GM12878 (cell line): ENCODE measurements around the gene SCYL3. TPM values are rescaled to one million over a fixed set of nuclear protein-coding genes. Genes with fewer than 3 reads are reported as not detected.
"Not testable (repeated sequence)": the region's sequence is repeated elsewhere in the genome, so short reads cannot be mapped to it uniquely, and the experiment has no call there.

Experiments used
- ATAC-seq: fragments of 200-7000 bp; cut with Tn5 transposase; 3 replicates; pipeline ENCODE4 v1.9.1; 2020; ENCODE audit warnings: mild to moderate bottlenecking, moderate library complexity
- BruUV-seq: library from RNA; stranded (reverse); fragments of 400-500 nt; replicated peaks from 2 replicates; lab custom pipeline; 2021; lab: Mats Ljungman, UMichigan
- CTCF ChIA-PET: fragments of 300-600 bp; sonication (Branson Sonifier 250); formaldehyde crosslinking; extraction: SDS; loops from one replicate; lab custom pipeline; 2021; ENCODE audit warnings: inconsistent platforms; lab: Yijun Ruan, JAX
- POLR2A ChIA-PET: fragments of 350-600 bp; formaldehyde crosslinking; extraction: SDS; loops from one replicate; lab custom pipeline; 2021; ENCODE audit warnings: inconsistent platforms; lab: Charles Lee
- RAD21 ChIA-PET: fragments of 300-600 bp; sonication (Branson Sonifier 250); formaldehyde crosslinking; loops from one replicate; lab custom pipeline; 2023; ENCODE audit warnings: antibody characterized with exemption; ENCODE audit not compliant: unreplicated experiment; lab: Charles Lee
- SMC1A ChIA-PET: fragments of 300-600 bp; sonication (Branson Sonifier 250); formaldehyde crosslinking; loops from one replicate; lab custom pipeline; 2023; ENCODE audit not compliant: unreplicated experiment, uncharacterized antibody; lab: Charles Lee
- DNase-seq: peaks from one replicate; pipeline ENCODE4 v3.0.0-alpha.2; 2011; ENCODE audit warnings: low read depth, low spot score
- FAIRE-seq: peaks from 3 replicates; lab custom pipeline; 2011; peaks lifted over from hg19 to GRCh38; lab: Jason Lieb, UNC
- H2AFZ ChIP-seq: 2 replicates; pipeline ENCODE4 v1.6.0; 2011; ENCODE audit warnings: low read depth, low read length, control low read depth; ENCODE audit not compliant: control insufficient read depth
- H3K27ac ChIP-seq: 2 replicates; pipeline ENCODE4 v1.5.1; 2011; ENCODE audit warnings: control low read depth; ENCODE audit not compliant: control insufficient read depth, insufficient read depth
- H3K27me3 ChIP-seq, 2 experiments: replicated peaks in 1 of 2; 2 replicates each; pipeline versions ENCODE4 v1.6.0 to v1.6.1; 2011; ENCODE audit warnings: low read length in 1 of 2; ENCODE audit not compliant: control insufficient read depth in 2 of 2, insufficient read depth in 2 of 2
- H3K36me3 ChIP-seq, 2 experiments: 2 replicates each; pipeline ENCODE4 v1.5.1; 2011; ENCODE audit warnings: low read length in 1 of 2; ENCODE audit not compliant: control insufficient read depth in 2 of 2, insufficient read depth in 2 of 2
- H3K4me1 ChIP-seq: 2 replicates; pipeline ENCODE4 v1.6.1; 2011; ENCODE audit warnings: mild to moderate bottlenecking, low read length, moderate library complexity, mixed read lengths; ENCODE audit not compliant: control insufficient read depth, insufficient read depth
- H3K4me2 ChIP-seq: 2 replicates; pipeline ENCODE4 v1.6.0; 2011; ENCODE audit warnings: control low read depth; ENCODE audit not compliant: control insufficient read depth, insufficient read depth
- H3K4me3 ChIP-seq: fragments of 200-600 bp; sonication (generic); 2 replicates; pipeline ENCODE4 v1.5.1; 2016
- H3K79me2 ChIP-seq: 2 replicates; pipeline ENCODE4 v1.6.0; 2011; ENCODE audit warnings: low read length; ENCODE audit not compliant: control insufficient read depth, insufficient read depth
- H3K9ac ChIP-seq: 2 replicates; pipeline ENCODE4 v1.8.0; 2011; ENCODE audit warnings: low read length, control low read depth, mixed read lengths; ENCODE audit not compliant: control insufficient read depth, insufficient read depth
- H3K9me3 ChIP-seq: replicated peaks from 3 replicates; pipeline ENCODE4 v1.5.1; 2011; ENCODE audit warnings: mild to moderate bottlenecking, low read length; ENCODE audit not compliant: control insufficient read depth, insufficient read depth
- H4K20me1 ChIP-seq: 2 replicates; pipeline ENCODE4 v1.6.0; 2011; ENCODE audit not compliant: control insufficient read depth, insufficient read depth
- POLR2AphosphoS5 ChIP-seq: IDR thresholded peaks from 2 replicates; pipeline ENCODE4 v1.6.1; 2011; ENCODE audit warnings: mild to moderate bottlenecking, low read length, inconsistent platforms
- in situ Hi-C: fragments of 300-500 bp; cut with MboI; formaldehyde crosslinking; loops from 9 replicates; pipeline ENCODE4 v1.14.3; 2018; ENCODE audit warnings: mixed read lengths
- intact Hi-C: fragments of 100-400 bp; cut with micrococcal nuclease; formaldehyde crosslinking; loops from one replicate; pipeline ENCODE4 v1.14.2; 2022; ENCODE audit not compliant: unreplicated experiment
- polyA plus RNA-seq, 11 experiments: library from polyadenylated mRNA; depleted of rRNA in 4 of 11; unstranded in 6 of 11; stranded (reverse) in 5 of 11; fragments of >200 nt; fragmentation: Nextera tagmentation in 4 of 11; fragmentation: Illumina TruSeq in 1 of 11; extraction: Ambion mirVana in 4 of 11; extraction: Trizol in 1 of 11; gene quantifications; 1 replicate in 1 of 11; 2 replicates in 10 of 11; pipeline versions ENCODE4 v1.2.1 to v1.2.3, GENCODE V29; 2011 to 2016; ENCODE audit warnings: inconsistent platforms in 2 of 11, missing spikeins in 2 of 11, low read depth in 1 of 11
- total RNA-seq, 4 experiments: library from RNA; depleted of rRNA in 3 of 4; stranded (reverse); fragments of >200 nt in 3 of 4; fragmentation: Illumina TruSeq in 1 of 4; extraction: Trizol in 1 of 4; gene quantifications; 2 replicates each; pipeline versions ENCODE4 v1.2.1 to v1.2.3, GENCODE V29; 2013 to 2021
- TF ChIP-seq, protein P1 (sequence below): fragments of 450-650 bp; IDR thresholded peaks from 2 replicates; pipeline ENCODE4 v1.6.1; 2018; ENCODE audit warnings: borderline replicate concordance, mild to moderate bottlenecking; ENCODE audit not compliant: partially characterized antibody

The SCYL3 gene
- total and polyA plus RNA-seq, 10 of the 15 experiments (the other 5 are each of a cell fraction or from before 2014, with no cell fraction given), result 4.3 to 14.3 (median 10.3) TPM

GRCh38 chr1:169812131-169812530, 81.6 kb downstream of the SCYL3 start (continued):
- TF ChIP-seq, protein P1, sequence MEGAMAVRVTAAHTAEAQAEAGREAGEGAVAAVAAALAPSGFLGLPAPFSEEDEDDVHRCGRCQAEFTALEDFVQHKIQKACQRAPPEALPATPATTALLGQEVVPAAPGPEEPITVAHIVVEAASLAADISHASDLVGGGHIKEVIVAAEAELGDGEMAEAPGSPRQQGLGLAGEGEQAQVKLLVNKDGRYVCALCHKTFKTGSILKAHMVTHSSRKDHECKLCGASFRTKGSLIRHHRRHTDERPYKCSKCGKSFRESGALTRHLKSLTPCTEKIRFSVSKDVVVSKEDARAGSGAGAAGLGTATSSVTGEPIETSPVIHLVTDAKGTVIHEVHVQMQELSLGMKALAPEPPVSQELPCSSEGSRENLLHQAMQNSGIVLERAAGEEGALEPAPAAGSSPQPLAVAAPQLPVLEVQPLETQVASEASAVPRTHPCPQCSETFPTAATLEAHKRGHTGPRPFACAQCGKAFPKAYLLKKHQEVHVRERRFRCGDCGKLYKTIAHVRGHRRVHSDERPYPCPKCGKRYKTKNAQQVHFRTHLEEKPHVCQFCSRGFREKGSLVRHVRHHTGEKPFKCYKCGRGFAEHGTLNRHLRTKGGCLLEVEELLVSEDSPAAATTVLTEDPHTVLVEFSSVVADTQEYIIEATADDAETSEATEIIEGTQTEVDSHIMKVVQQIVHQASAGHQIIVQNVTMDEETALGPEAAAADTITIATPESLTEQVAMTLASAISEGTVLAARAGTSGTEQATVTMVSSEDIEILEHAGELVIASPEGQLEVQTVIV, result no peak
- TF ChIP-seq POLR2AphosphoS5, result no peak

- POLR2A ChIA-PET, result interaction anchor here (1.2 kb wide), 1 partner anchor 15 kb away, joined by 4 read pairs; no protein-coding TSS in a partner anchor
Measured at GRCh38 chr1:169811418-169812035, 82.2 kb downstream of the SCYL3 start.

More at GRCh38 chr1:169811418-169812035, 82.2 kb downstream of the SCYL3 start:
- H3K9ac ChIP-seq, H2AFZ ChIP-seq, H3K27me3 ChIP-seq, H3K27ac ChIP-seq, H4K20me1 ChIP-seq, H3K79me2 ChIP-seq, H3K4me1 ChIP-seq, H3K9me3 ChIP-seq, ATAC-seq, BruUV-seq, H3K36me3 ChIP-seq, H3K4me2 ChIP-seq, intact Hi-C loops, H3K4me3 ChIP-seq, in situ Hi-C loops, FAIRE-seq, DNase-seq: not testable (repeated sequence)
- ChIA-PET SMC1A (interaction anchor here (0.6 to 1.0 kb wide), 2 partner anchors 63 to 1360 kb away, joined by 3 to 4 read pairs; no protein-coding TSS in a partner anchor), CTCF (interaction anchor here (0.6 to 0.7 kb wide), 2 partner anchors 10 kb away, joined by 3 read pairs; no protein-coding TSS in a partner anchor), RAD21 (interaction anchor here (1.4 kb wide), 1 partner anchor 10 kb away, joined by 3 read pairs; no protein-coding TSS in a partner anchor)
